HEK293T (cell line): ENCODE data around the gene SETBP1.

Experiments used
- CTCF ChIA-PET: fragments of 350-600 bp; formaldehyde crosslinking; extraction: SDS; loops from one replicate; lab custom pipeline; 2021; ENCODE audit warnings: antibody characterized with exemption, inconsistent platforms; lab: Yijun Ruan, JAX
- POLR2A ChIA-PET: fragments of 350-600 bp; formaldehyde crosslinking; extraction: SDS; loops from one replicate; lab custom pipeline; 2020; ENCODE audit warnings: antibody characterized with exemption, inconsistent platforms; lab: Yijun Ruan, JAX
- DNase-seq: peaks from one replicate; pipeline ENCODE4 v3.0.0; 2012; ENCODE audit warnings: mixed read lengths; ENCODE audit errors: extremely low spot score
- ARNT ChIP-seq: fragments of 450-650 bp; IDR thresholded peaks from 2 replicates; pipeline ENCODE4 v1.6.1; 2017; ENCODE audit warnings: mild to moderate bottlenecking
- BHLHE40 ChIP-seq: fragments of 450-650 bp; IDR thresholded peaks from 2 replicates; pipeline ENCODE4 v1.6.1; 2016; ENCODE audit warnings: mild to moderate bottlenecking, moderate library complexity, borderline replicate concordance
- CTBP1 ChIP-seq: fragments of 450-650 bp; IDR thresholded peaks from 2 replicates; pipeline ENCODE4 v1.6.1; 2016; ENCODE audit warnings: borderline replicate concordance
- ELF4 ChIP-seq: fragments of 450-650 bp; IDR thresholded peaks from 2 replicates; pipeline ENCODE4 v1.6.1; 2017; ENCODE audit warnings: antibody characterized with exemption
- FOXA1 ChIP-seq: fragments of 450-650 bp; IDR thresholded peaks from 2 replicates; pipeline ENCODE4 v1.6.1; 2016; ENCODE audit warnings: mild to moderate bottlenecking
- FOXK2 ChIP-seq: fragments of 450-650 bp; IDR thresholded peaks from 2 replicates; pipeline ENCODE4 v1.6.1; 2016; ENCODE audit warnings: mild to moderate bottlenecking
- FOXM1 ChIP-seq: fragments of 450-650 bp; IDR thresholded peaks from 2 replicates; pipeline ENCODE4 v1.6.1; 2017; ENCODE audit warnings: mild to moderate bottlenecking, borderline replicate concordance
- HDGF ChIP-seq: fragments of 450-650 bp; IDR thresholded peaks from 2 replicates; pipeline ENCODE4 v1.6.1; 2017; ENCODE audit warnings: antibody characterized with exemption, borderline replicate concordance
- L3MBTL2 ChIP-seq: fragments of 450-650 bp; conservative IDR thresholded peaks from 2 replicates; pipeline ENCODE4 v1.6.1; 2016; ENCODE audit warnings: mild to moderate bottlenecking
- LEF1 ChIP-seq: fragments of 450-650 bp; IDR thresholded peaks from 2 replicates; pipeline ENCODE4 v1.6.1; 2017; ENCODE audit warnings: mild to moderate bottlenecking, borderline replicate concordance
- NFRKB ChIP-seq: fragments of 450-650 bp; IDR thresholded peaks from 2 replicates; pipeline ENCODE4 v1.6.1; 2016; ENCODE audit warnings: mild to moderate bottlenecking, moderate library complexity
- SP1 ChIP-seq: fragments of 450-650 bp; IDR thresholded peaks from 2 replicates; pipeline ENCODE4 v1.6.1; 2017
- SUZ12 ChIP-seq: fragments of 450-650 bp; IDR thresholded peaks from 2 replicates; pipeline ENCODE4 v1.6.1; 2016; ENCODE audit warnings: mild to moderate bottlenecking
- TARDBP ChIP-seq: fragments of 450-650 bp; IDR thresholded peaks from 2 replicates; pipeline ENCODE4 v1.6.1; 2016
- ZNF384 ChIP-seq: fragments of 450-650 bp; IDR thresholded peaks from 2 replicates; pipeline ENCODE4 v1.6.1; 2016
- TF ChIP-seq, protein P1 (sequence below): fragments of 450-650 bp; IDR thresholded peaks from 2 replicates; pipeline ENCODE4 v1.6.1; 2016

The SETBP1 gene

GRCh38 chr18:45023519-45023918 lies 342.8 kb downstream of the SETBP1 start:
- no peak for TF ChIP-seq FOXK2
- TF ChIP-seq NFRKB, result no peak
- TF ChIP-seq SUZ12, result no peak
- no peak for TF ChIP-seq ELF4
- TF ChIP-seq CTBP1, result no peak
- no peak for TF ChIP-seq FOXM1
- no peak for TF ChIP-seq BHLHE40
- no peak for TF ChIP-seq SP1
- TF ChIP-seq, protein P1, sequence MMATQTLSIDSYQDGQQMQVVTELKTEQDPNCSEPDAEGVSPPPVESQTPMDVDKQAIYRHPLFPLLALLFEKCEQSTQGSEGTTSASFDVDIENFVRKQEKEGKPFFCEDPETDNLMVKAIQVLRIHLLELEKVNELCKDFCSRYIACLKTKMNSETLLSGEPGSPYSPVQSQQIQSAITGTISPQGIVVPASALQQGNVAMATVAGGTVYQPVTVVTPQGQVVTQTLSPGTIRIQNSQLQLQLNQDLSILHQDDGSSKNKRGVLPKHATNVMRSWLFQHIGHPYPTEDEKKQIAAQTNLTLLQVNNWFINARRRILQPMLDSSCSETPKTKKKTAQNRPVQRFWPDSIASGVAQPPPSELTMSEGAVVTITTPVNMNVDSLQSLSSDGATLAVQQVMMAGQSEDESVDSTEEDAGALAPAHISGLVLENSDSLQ, result no peak
- TF ChIP-seq ZNF384, result no peak
- TF ChIP-seq HDGF, result no peak
- no peak for TF ChIP-seq LEF1
- no peak for TF ChIP-seq L3MBTL2
- TF ChIP-seq TARDBP, result no peak
- no peak for TF ChIP-seq FOXA1
- no peak for TF ChIP-seq ARNT
- POLR2A ChIA-PET, result no interaction called here
- DNase-seq, result no peak
- CTCF ChIA-PET, result no interaction called here

GRCh38 chr18:45024357-45025088 lies 343.8 kb downstream of the SETBP1 start:
- DNase-seq, result no peak
- ChIA-PET CTCF (no interaction called here), POLR2A (no interaction called here)
- no peak for TF ChIP-seq ELF4

GRCh38 chr18:45025089-45025450 lies 344.4 kb downstream of the SETBP1 start:
- POLR2A ChIA-PET, result no interaction called here
- TF ChIP-seq BHLHE40, result no peak
- no peak for TF ChIP-seq ELF4
- TF ChIP-seq FOXA1, result no peak
- TF ChIP-seq SP1, result no peak
- no peak for TF ChIP-seq FOXK2
- TF ChIP-seq L3MBTL2, result no peak
- no peak for DNase-seq
- CTCF ChIA-PET, result no interaction called here

DNA sequence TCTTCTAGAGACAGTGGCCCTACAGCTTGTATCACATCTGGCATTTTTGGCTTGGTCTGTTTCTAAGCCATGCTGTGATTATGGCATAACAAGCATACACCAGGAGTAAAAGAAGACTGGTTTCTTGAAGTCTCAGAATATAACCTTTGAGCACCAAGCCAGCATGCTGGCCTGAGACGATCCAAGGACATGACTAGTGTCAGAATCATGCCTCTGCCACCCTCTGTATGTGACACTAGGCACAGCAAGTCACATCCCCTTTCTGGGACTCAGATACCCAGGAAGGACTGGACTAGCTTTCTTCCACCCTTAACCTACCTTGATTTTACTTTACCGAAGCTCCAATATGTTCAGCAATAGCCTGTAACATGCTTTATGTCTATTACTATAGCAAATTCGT lies 345.5 kb downstream of the SETBP1 start:
- ChIA-PET POLR2A (no interaction called here), CTCF (no interaction called here)
- TF ChIP-seq FOXK2 (no peak), CTBP1 (no peak), LEF1 (no peak), FOXA1 (no peak), ELF4 (no peak), FOXM1 (no peak), L3MBTL2 (no peak), NFRKB (no peak), ZNF384 (no peak), ARNT (no peak), SUZ12 (no peak), SP1 (no peak)
- TF ChIP-seq, protein P1, result no peak
- no peak for DNase-seq

GRCh38 chr18:45034179-45034578 lies 353.5 kb downstream of the SETBP1 start:
- ChIA-PET CTCF (no interaction called here), POLR2A (no interaction called here)
- DNase-seq, result no peak
- no peak for TF ChIP-seq SP1
- TF ChIP-seq ZNF384, result no peak
- TF ChIP-seq LEF1, result no peak
- TF ChIP-seq NFRKB, result no peak
- TF ChIP-seq SUZ12, result no peak
- no peak for TF ChIP-seq L3MBTL2
- TF ChIP-seq ELF4, result no peak
- no peak for TF ChIP-seq HDGF
- TF ChIP-seq FOXA1, result no peak
- no peak for TF ChIP-seq TARDBP

DNA sequence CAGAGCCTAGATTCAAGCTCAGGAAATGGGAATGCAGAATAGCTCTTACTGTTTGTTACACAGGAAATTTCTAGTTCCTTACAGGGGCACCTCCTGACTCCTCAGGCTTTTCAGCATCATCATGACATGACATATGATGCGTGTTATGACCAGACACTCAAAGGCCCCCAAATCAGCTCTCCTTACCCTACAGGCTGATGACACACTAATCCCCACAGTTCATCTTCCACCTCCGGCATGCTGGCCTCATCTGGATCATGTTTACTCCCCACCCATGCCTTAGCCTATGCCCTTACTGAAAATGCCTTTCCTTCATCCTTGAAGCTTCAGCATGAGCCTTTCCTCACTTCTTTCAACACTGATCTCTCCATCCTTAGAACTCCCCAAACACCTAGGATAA lies 356.9 kb downstream of the SETBP1 start:
- POLR2A ChIA-PET, result no interaction called here

More for the DNA sequence above, 356.9 kb downstream of the SETBP1 start:
- DNase-seq, result no peak
- CTCF ChIA-PET, result no interaction called here
- TF ChIP-seq LEF1, result no peak
- no peak for TF ChIP-seq BHLHE40
- TF ChIP-seq TARDBP, result no peak
- TF ChIP-seq L3MBTL2, result no peak
- TF ChIP-seq, protein P1, result no peak
- no peak for TF ChIP-seq CTBP1
- TF ChIP-seq SP1, result no peak
- no peak for TF ChIP-seq HDGF
- TF ChIP-seq FOXM1, result no peak
- no peak for TF ChIP-seq FOXK2
- no peak for TF ChIP-seq FOXA1
- no peak for TF ChIP-seq NFRKB
- no peak for TF ChIP-seq ARNT
- no peak for TF ChIP-seq ELF4
- TF ChIP-seq SUZ12, result no peak
- no peak for TF ChIP-seq ZNF384
